IPS-NIHi7 (cell line): ENCODE results near the gene MTF1.
"Not testable (repeated sequence)": the region's sequence is repeated elsewhere in the genome, so short reads cannot be mapped to it uniquely, and the experiment has no call there.

Experiments used
- DNase-seq: peaks from one replicate; pipeline ENCODE4 v3.0.0; 2012; ENCODE audit warnings: mixed read lengths; ENCODE audit errors: extremely low spot score

The MTF1 gene

DNA sequence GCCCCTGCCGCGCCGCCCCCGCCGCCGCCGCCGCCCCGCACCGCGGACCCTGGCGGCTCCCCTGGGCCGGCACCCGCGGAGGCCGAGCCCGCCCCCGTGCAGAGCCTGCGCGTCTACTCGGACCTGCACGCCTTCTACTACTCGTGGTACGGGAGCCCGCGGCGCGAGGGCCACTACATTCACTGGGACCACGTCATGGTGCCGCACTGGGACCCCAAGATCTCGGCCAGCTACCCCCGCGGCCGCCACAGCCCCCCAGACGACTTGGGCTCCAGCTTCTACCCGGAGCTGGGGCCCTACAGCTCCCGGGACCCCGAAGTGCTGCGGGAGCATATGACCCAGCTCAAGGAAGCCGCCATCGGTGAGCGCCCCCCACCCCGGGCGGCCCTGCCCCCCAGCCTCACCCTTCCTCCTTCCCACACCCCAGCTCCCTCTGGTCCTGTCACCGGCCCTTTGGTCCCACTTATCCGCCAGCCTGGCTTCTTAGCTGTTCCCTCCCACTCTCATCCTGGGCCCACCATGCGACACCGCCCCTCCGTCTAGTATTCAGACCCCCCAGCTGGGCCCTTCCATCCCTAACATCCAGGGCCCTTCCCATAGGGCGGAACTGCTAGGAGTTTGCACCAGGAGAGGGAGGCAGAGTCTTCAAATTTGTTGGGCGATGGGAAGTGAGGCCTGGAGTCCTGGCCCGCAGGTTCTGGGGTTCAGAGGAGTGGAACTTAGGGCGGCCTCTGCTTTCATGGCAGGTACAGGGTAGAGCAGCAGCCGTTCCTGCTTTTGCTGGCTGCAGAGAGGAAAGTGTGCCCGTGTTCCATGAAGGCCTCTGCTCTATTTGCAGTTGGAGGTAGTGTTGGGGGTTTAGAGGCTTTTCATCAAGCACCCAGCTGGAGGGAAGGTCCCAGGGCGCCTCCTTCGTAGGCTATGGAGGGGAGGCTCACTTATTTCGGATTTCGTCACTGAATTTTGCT, 64.7 kb downstream of the MTF1 start:
- DNase-seq = peak; percentile 18

DNA sequence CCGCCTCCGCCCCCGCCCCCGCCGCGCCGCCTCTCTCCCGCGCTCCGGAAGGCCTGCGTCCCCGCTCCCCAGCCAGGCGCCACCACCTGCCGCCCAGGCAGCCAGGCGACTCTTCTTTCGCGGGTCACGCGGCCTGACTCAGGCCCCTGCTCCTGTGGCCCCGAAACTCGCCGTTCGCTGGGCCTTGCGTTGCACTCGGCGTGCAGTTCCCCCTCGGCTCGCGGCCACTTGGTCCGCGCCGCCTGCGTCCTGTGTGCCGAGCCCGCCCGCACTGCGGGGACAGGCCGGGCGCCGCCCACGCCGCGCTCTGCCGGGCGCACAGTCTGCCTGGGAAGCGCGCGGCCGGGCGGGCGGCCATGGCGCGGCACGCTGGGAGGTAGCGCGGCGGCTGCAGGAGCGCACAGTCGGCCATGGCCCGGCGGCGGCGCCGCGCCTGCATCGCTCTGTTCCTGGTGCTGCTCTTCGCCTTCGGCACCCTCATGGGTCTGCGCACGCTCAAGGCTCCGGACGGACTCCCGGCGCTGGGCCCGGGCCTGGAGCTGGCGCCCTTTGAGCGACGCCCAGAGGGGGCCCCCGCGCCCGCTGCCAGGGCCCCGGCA, 65.5 kb downstream of the MTF1 start, which contains the start of gene MANEAL:
Gene MANEAL, plus strand, starts transcription at position 75 of the 599 bp plus-strand sequence. Its CDS starts 336 bp downstream, at position 411.
- DNase-seq = peak; percentile 74

DNA sequence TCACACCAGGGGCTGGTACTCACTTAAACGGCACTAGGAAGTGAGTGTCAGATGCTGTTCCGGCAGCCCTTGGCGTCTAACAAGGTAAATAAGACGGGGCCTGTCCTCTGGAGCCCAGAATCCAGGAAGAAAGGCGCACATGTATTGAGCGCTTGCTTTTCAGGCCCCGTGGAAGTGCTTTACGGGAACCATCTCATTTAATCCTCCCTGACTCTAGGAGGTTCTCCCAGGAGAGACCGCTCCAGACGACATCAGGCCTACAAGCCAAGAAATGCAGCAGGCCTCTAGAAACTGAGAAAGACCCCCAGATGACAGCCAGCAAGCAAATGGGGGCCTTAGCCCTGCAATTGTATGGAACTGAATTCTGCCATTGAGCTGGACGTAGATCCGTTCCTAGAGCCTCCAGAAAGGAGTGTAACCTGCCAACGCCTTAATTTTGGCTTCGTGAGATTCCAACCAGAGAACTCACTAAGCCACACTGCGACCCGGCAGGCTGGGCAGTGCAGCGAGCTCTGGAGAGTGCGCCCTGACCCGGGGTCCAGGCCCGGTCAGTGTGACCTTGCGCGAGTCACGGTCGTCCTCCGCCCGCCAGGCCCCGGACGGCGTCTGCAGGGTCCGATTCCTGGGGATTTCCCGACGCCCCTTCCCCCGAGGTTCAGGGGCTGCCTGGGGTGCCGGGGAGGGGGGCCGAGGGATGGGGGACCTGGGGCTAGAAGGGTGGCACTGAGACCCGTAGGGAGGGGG, 66.3 kb downstream of the MTF1 start:
- peak; percentile 22 for DNase-seq

- no peak for DNase-seq
These were observed 76.9 kb downstream of the MTF1 start for GRCh38 chr1:37782491-37782890.

DNA sequence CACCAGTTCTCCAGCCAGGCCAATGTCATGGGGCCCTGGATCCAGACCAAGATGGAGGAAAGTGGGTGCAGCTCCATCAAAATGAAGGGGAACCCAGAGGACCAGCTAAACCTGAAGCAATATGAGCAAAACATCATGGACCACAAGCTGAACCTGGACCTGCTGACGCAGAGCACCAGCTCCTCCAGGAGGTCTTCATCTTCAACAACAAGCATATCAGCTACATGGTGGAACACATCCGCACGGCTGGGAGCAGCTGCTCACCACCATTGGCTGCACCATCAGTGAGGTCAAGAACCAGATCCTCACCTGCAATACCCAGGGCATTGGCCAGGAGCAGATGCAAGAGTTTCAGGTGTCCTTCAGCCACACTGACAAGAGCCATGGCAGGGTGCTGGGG, 80.7 kb downstream of the MTF1 start:
- no peak for DNase-seq

GRCh38 chr1:37776946-37777516, 82.4 kb downstream of the MTF1 start:
- no peak for DNase-seq

DNA sequence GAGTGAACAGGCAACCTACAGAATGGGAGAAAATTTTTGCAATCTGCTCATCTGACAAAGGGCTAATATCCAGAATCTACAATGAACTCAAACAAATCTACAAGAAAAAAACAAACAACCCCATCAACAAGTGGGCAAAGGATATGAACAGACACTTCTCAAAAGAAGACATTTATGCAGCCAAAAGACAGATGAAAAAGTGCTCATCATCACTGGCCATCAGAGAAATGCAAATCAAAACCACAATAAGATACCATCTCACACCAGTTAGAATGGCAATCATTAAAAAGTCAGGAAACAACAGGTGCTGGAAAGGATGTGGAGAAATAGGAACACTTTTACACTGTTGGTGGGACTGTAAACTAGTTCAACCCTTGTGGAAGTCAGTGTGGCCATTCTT, 88.0 kb downstream of the MTF1 start:
- DNase-seq = not testable (repeated sequence)

- no peak for DNase-seq
These were observed 91.9 kb downstream of the MTF1 start for GRCh38 chr1:37767488-37767887.

DNA sequence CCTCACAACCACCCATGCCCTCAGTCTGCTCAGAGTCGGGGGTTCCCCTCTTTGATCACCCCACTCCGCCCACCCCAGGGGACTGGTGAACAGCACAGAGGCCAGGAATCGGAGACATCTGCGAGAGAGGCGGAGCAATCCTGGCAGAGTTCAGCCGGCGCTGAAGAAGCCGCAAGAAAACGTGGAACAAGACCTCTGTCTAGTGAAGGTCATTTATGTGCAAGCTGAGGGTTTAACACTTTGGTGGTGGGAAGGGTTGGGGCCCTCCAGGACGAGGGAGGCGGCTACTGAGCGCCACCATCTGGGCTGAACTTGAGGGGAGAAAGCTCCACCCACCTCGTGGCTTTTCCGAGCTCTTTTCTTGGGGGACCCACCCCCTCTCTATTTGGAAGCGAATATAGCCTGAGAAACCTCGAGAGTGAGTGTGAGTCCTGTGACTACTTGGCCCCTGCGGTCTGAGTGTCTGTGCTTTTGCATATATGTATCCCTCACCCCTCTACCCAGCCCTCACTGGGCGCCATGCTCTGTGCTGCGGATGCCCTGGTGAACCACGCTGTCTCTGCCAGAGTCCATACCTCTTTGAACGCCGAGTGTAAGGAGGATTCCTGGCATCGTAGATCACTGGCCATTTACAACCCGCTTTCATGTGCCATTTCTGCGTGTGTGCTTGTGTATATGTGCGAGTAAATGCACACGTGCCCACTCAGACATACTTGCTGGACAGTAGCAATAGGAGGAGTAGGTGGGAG, 93.3 kb downstream of the MTF1 start:
- peak; percentile 57 for DNase-seq

GRCh38 chr1:37764888-37765441, 94.4 kb downstream of the MTF1 start, which contains the start of gene EPHA10:
Gene EPHA10 (minus strand): TSS chr1:37765120. CDS start chr1:37765066, 54 bp downstream.
- peak; percentile 80 for DNase-seq

DNA sequence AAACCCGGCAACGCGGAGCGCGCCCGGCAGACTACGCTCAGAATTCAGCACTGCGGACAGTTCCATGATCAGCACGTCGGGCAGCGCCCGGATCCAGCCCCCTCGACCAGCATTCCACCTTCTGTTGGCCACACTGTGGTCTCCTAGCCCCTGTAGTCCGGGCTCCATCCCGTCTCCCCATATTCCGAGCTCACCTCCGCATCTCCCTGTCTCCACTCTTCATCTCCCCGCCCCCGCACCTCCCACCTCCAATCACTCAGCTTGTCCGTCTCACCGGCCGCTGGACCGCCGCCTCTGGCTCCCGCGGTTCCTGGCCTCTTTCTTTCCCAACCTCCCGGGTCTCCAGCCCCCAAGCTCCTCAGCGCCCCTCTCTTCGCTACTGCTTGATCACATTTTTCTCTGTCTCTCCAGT, 95.0 kb downstream of the MTF1 start:
- peak; percentile 93 for DNase-seq

DNA sequence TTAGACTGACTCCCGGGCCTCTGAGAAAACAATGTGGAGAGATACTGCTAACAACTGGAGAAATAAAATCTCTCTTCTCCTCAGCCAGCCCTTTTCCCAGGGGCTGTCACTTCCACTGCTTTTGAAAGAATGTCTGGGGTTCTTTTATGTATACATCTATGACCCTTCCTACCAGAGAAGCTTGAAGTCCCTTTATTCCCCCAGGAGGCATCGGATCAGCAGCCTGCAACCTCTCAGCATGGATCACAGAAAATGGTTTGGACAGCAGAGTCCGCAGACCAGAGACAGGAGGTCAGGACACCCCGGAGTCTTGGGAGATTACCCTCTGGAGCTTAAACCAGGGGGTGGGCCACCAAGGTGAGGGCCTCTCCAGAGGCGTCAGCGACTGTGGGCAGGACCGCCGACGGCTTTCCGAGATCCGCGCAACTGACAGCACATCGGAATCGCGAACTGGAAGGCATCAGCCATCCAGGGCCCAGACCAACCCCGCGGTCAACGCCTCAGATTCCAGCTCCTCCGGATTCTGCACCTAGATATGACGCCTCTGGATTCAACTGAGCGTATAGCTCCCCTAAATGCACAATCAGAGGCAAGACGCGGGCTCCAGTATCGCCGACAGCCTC, 95.5 kb downstream of the MTF1 start:
- DNase-seq = no peak

- DNase-seq = no peak
These were observed 96.9 kb downstream of the MTF1 start for GRCh38 chr1:37762516-37762915.

DNA sequence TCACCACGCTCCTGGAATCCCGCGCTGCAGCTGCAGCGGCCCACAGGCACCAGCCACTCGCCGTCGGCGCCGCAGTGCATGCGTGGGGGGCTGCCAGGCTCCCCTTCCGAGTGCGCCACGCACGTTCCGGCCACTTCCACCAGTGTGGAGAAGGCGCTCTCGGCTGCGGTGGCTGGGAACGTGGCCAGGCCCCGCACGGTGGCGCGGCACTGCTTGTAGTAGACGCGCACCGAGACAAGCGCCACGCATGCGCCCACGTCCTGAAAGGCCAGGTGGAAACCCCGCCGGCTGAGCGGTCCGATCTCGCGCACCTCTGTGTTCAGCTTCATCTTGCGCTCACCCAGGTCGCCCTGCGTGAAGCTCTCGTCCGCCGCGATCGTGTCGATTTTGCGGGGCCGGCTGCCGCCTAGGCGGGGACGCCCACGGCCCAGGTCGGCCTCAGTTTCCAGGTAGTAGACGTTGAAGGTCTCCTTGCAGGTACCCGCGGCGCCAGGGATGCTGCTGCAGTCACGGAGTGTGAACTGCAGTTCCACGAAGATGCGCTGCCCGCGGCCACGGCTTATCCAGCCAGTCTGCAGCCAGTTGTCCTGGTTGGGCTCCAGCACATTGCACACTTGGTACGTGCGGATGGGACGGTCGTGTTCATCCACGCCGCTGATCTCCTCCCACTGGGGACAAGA, 97.8 kb downstream of the MTF1 start:
- DNase-seq = no peak
